ENCODE measurements around the gene TDP1. TPM values are rescaled to one million over a fixed set of nuclear protein-coding genes. Genes with fewer than 3 reads are reported as not detected.
A peak's percentile ranks its signal among the peaks of the same experiment; 100 is the strongest.

The TDP1 gene
- total and polyA plus RNA-seq, 2 of the 13 experiments (the other 11 are each of a cell fraction or from before 2014, with no cell fraction given), result 16.4 to 31.2 TPM

DNA sequence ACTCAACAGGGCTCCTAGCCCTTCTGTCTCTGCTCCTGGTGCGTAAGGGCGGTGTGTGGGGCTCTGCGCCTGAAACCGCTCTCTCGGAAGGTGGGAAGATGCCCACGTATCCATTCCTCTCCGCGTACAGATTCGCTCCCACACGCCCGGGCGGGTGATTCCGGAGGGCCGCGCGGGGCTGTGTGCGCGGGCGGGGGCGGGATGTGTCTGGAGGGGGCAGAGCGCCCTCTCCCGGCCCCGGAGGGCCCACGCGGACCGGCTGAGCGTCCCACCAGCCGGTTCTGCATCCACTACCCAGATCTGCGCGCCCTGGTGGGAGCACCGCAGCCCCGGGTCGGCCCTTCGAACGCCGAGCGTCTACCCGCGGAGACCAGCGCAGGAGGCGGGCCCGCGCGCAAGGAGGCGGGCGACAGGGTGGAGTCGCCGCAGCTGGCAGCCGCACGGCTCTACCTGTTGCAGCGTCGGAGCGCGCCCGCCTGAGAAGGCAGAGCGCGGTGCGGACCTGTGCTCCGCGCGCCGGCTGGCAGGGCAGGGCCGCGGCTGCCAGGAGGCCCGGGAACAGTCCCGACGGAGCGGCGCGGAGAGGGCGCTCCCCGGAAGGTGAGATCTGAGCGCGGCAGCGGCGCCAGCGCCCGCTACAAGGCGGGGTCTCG lies 104.7 kb downstream of the TDP1 start (continued):
- TF ChIP-seq KLF15 (CRISPR knock-in tag; IDR thresholded peaks at IDR 0.05; ENCODE audit: borderline replicate concordance) (no peak), ZKSCAN1 (IDR thresholded peaks at IDR 0.05; ENCODE audit: low read length) (no peak), TEF (CRISPR knock-in tag; IDR thresholded peaks at IDR 0.05) (no peak), ZNF224 (CRISPR knock-in tag; IDR thresholded peaks at IDR 0.05) (no peak), HMG20B (CRISPR knock-in tag; conservative IDR thresholded peaks at IDR 0.05) (no peak), GTF3A (CRISPR knock-in tag; conservative IDR thresholded peaks at IDR 0.05) (no peak), TBX3 (IDR thresholded peaks at IDR 0.05; ENCODE audit: borderline replicate concordance) (no peak), REXO4 (CRISPR knock-in tag; IDR thresholded peaks at IDR 0.05; ENCODE audit: borderline replicate concordance) (no peak), PLSCR1 (CRISPR knock-in tag; IDR thresholded peaks at IDR 0.05; ENCODE audit: borderline replicate concordance) (no peak), GFI1 (CRISPR knock-in tag; IDR thresholded peaks at IDR 0.05; ENCODE audit: borderline replicate concordance) (0 out of 2 replicates have a peak, but pooled peaks have one; percentile 17), POLR2AphosphoS5 (IDR thresholded peaks at IDR 0.05; ENCODE audit: low read depth, low read length) (no peak), ZNF446 (CRISPR knock-in tag; IDR thresholded peaks at IDR 0.05) (no peak)
- TF ChIP-seq, protein P1, sequence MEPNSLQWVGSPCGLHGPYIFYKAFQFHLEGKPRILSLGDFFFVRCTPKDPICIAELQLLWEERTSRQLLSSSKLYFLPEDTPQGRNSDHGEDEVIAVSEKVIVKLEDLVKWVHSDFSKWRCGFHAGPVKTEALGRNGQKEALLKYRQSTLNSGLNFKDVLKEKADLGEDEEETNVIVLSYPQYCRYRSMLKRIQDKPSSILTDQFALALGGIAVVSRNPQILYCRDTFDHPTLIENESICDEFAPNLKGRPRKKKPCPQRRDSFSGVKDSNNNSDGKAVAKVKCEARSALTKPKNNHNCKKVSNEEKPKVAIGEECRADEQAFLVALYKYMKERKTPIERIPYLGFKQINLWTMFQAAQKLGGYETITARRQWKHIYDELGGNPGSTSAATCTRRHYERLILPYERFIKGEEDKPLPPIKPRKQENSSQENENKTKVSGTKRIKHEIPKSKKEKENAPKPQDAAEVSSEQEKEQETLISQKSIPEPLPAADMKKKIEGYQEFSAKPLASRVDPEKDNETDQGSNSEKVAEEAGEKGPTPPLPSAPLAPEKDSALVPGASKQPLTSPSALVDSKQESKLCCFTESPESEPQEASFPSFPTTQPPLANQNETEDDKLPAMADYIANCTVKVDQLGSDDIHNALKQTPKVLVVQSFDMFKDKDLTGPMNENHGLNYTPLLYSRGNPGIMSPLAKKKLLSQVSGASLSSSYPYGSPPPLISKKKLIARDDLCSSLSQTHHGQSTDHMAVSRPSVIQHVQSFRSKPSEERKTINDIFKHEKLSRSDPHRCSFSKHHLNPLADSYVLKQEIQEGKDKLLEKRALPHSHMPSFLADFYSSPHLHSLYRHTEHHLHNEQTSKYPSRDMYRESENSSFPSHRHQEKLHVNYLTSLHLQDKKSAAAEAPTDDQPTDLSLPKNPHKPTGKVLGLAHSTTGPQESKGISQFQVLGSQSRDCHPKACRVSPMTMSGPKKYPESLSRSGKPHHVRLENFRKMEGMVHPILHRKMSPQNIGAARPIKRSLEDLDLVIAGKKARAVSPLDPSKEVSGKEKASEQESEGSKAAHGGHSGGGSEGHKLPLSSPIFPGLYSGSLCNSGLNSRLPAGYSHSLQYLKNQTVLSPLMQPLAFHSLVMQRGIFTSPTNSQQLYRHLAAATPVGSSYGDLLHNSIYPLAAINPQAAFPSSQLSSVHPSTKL (CRISPR knock-in tag; IDR thresholded peaks at IDR 0.05), result peak; percentile 12; the same call in 1 of the 2 replicates
- TF ChIP-seq, protein P2, sequence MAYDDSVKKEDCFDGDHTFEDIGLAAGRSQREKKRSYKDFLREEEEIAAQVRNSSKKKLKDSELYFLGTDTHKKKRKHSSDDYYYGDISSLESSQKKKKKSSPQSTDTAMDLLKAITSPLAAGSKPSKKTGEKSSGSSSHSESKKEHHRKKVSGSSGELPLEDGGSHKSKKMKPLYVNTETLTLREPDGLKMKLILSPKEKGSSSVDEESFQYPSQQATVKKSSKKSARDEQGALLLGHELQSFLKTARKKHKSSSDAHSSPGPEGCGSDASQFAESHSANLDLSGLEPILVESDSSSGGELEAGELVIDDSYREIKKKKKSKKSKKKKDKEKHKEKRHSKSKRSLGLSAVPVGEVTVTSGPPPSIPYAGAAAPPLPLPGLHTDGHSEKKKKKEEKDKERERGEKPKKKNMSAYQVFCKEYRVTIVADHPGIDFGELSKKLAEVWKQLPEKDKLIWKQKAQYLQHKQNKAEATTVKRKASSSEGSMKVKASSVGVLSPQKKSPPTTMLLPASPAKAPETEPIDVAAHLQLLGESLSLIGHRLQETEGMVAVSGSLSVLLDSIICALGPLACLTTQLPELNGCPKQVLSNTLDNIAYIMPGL (CRISPR knock-in tag; IDR thresholded peaks at IDR 0.05; ENCODE audit: borderline replicate concordance in 1 of 2, low read depth in 1 of 2), result peak in 1 of 2 experiments; percentile 78; a peak in 3 of 4 replicates
- TF ChIP-seq, protein P3, sequence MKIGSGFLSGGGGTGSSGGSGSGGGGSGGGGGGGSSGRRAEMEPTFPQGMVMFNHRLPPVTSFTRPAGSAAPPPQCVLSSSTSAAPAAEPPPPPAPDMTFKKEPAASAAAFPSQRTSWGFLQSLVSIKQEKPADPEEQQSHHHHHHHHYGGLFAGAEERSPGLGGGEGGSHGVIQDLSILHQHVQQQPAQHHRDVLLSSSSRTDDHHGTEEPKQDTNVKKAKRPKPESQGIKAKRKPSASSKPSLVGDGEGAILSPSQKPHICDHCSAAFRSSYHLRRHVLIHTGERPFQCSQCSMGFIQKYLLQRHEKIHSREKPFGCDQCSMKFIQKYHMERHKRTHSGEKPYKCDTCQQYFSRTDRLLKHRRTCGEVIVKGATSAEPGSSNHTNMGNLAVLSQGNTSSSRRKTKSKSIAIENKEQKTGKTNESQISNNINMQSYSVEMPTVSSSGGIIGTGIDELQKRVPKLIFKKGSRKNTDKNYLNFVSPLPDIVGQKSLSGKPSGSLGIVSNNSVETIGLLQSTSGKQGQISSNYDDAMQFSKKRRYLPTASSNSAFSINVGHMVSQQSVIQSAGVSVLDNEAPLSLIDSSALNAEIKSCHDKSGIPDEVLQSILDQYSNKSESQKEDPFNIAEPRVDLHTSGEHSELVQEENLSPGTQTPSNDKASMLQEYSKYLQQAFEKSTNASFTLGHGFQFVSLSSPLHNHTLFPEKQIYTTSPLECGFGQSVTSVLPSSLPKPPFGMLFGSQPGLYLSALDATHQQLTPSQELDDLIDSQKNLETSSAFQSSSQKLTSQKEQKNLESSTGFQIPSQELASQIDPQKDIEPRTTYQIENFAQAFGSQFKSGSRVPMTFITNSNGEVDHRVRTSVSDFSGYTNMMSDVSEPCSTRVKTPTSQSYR (CRISPR knock-in tag; IDR thresholded peaks at IDR 0.05; ENCODE audit: borderline replicate concordance), result no peak
- TF ChIP-seq, protein P4, sequence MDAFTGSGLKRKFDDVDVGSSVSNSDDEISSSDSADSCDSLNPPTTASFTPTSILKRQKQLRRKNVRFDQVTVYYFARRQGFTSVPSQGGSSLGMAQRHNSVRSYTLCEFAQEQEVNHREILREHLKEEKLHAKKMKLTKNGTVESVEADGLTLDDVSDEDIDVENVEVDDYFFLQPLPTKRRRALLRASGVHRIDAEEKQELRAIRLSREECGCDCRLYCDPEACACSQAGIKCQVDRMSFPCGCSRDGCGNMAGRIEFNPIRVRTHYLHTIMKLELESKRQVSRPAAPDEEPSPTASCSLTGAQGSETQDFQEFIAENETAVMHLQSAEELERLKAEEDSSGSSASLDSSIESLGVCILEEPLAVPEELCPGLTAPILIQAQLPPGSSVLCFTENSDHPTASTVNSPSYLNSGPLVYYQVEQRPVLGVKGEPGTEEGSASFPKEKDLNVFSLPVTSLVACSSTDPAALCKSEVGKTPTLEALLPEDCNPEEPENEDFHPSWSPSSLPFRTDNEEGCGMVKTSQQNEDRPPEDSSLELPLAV (CRISPR knock-in tag; conservative IDR thresholded peaks at IDR 0.05; ENCODE audit: low read depth), result no peak

All from HepG2 (cell line).